T-cell (primary cell): ENCODE results near the gene CCL8. TPM values are rescaled to one million over a fixed set of nuclear protein-coding genes. Genes with fewer than 3 reads are reported as not detected.
"Not testable (repeated sequence)": the region's sequence is repeated elsewhere in the genome, so short reads cannot be mapped to it uniquely, and the experiment has no call there.

ENCODE experiments used
- ATAC-seq, 4 experiments: fragments of 200-7000 bp in 3 of 4; fragments of 150-1000 bp in 1 of 4; cut with Tn5 transposase; replicated peaks in 1 of 4; 1 replicate in 3 of 4; 2 replicates in 1 of 4; pipeline ENCODE4 v1.10.0; 2021; ENCODE audit warnings: moderate library complexity in 3 of 4, mild to moderate bottlenecking in 2 of 4, moderate number of reproducible peaks in 1 of 4
- CTCF ChIA-PET, 2 donors: fragments of 300-600 bp; sonication (Branson Sonifier 250); formaldehyde crosslinking; loops; one replicate each; lab custom pipeline; 2022; ENCODE audit warnings: antibody characterized with exemption in 2 of 2; lab: Charles Lee
- POLR2A ChIA-PET, 2 donors: fragments of 300-600 bp; sonication (Branson Sonifier 250); formaldehyde crosslinking; loops; one replicate each; lab custom pipeline; 2022; ENCODE audit warnings: antibody characterized with exemption in 2 of 2; lab: Charles Lee
- DNase-seq, 35 experiments: peaks; one replicate each; pipeline versions ENCODE4 v3.0.0 to v3.0.0-alpha.2; 2013 to 2023
- H3K27ac ChIP-seq: one replicate; pipeline ENCODE4 v1.5.1; 2013; ENCODE audit warnings: low read length
- H3K27me3 ChIP-seq, 2 experiments: replicated peaks in 1 of 2; 1 replicate in 1 of 2; 2 replicates in 1 of 2; pipeline versions ENCODE4 v1.6.1 to v1.7.0; 2013; ENCODE audit warnings: low read length in 1 of 2, mixed read lengths in 1 of 2; ENCODE audit not compliant: control insufficient read depth in 2 of 2, insufficient read depth in 2 of 2; ENCODE audit errors: extremely low read depth in 1 of 2
- H3K36me3 ChIP-seq, 2 donors: 1 replicate in 1 of 2; 2 replicates in 1 of 2; pipeline versions ENCODE4 v1.6.1 to v1.7.0; 2013; ENCODE audit warnings: low read length in 1 of 2; ENCODE audit not compliant: control insufficient read depth in 2 of 2, insufficient read depth in 1 of 2; ENCODE audit errors: extremely low read depth in 1 of 2
- H3K4me1 ChIP-seq, 2 experiments: 1 replicate in 1 of 2; 2 replicates in 1 of 2; pipeline versions ENCODE4 v1.6.1 to v1.7.0; 2013; ENCODE audit warnings: low read length in 2 of 2, mixed read lengths in 1 of 2; ENCODE audit not compliant: insufficient read depth in 2 of 2, control insufficient read depth in 1 of 2; ENCODE audit errors: extremely low read depth in 1 of 2
- H3K4me3 ChIP-seq, 2 donors: 1 replicate in 1 of 2; 2 replicates in 1 of 2; pipeline versions ENCODE4 v1.5.1 to v1.7.0; 2013; ENCODE audit warnings: mild to moderate bottlenecking in 2 of 2, low read length in 1 of 2, moderate library complexity in 1 of 2; ENCODE audit not compliant: control insufficient read depth in 1 of 2; ENCODE audit errors: extremely low read depth in 1 of 2
- H3K9me3 ChIP-seq: 2 replicates; pipeline ENCODE4 v1.7.0; 2013
- H3K27ac Mint-ChIP-seq, 2 donors: one replicate each; pipeline ENCODE4 v1.8.0; 2020 to 2021; ENCODE audit warnings: mild to moderate bottlenecking in 2 of 2, mixed read lengths in 2 of 2
- H3K27me3 Mint-ChIP-seq, 2 donors: one replicate each; pipeline ENCODE4 v1.8.0; 2021 to 2022; ENCODE audit warnings: mixed read lengths in 2 of 2
- H3K36me3 Mint-ChIP-seq: one replicate; pipeline ENCODE4 v1.8.0; 2021; ENCODE audit warnings: mixed read lengths
- H3K4me1 Mint-ChIP-seq, 3 donors: one replicate each; pipeline ENCODE4 v1.8.0; 2020 to 2022; ENCODE audit warnings: mixed read lengths in 3 of 3, mild to moderate bottlenecking in 1 of 3
- H3K4me3 Mint-ChIP-seq, 3 donors: one replicate each; pipeline ENCODE4 v1.8.0; 2020 to 2022; ENCODE audit warnings: mild to moderate bottlenecking in 3 of 3, mixed read lengths in 3 of 3, moderate library complexity in 3 of 3
- H3K9me3 Mint-ChIP-seq, 3 donors: one replicate each; pipeline ENCODE4 v1.8.0; 2020 to 2022; ENCODE audit warnings: mixed read lengths in 3 of 3
- WGBS: methylation state at CpG from one replicate; pipeline ENCODE4 v1.1.5; 2013; ENCODE audit warnings: missing lambda C conversion rate; ENCODE audit not compliant: insufficient coverage; 5-methylcytosine and 5-hydroxymethylcytosine counted together
- total RNA-seq, 35 experiments: library from RNA in 6 of 35; stranded (reverse) in 6 of 35; fragments of 120-200 nt in 1 of 35; gene quantifications; one replicate each; pipeline versions ENCODE4 v1.2.1 to v1.2.4 and lab custom pipeline; 2013 to 2026

The CCL8 gene
- total RNA-seq, 5 donors from 2014 or later (not counting 1 experiment from before 2014, with no cell fraction given), result not detected

- POLR2A ChIA-PET, H3K27ac ChIP-seq, ATAC-seq, H3K4me1 ChIP-seq, H3K4me3 Mint-ChIP-seq, CTCF ChIA-PET, DNase-seq, H3K9me3 ChIP-seq, H3K27ac Mint-ChIP-seq, H3K4me1 Mint-ChIP-seq, H3K36me3 Mint-ChIP-seq, H3K36me3 ChIP-seq, H3K4me3 ChIP-seq: not testable (repeated sequence)
- WGBS, result no CpG with 5 or more reads among the region's 4 CpGs
- Mint-ChIP-seq H3K27me3 (peaks cover 28 to 33% of the 10 kb centered on the region in 2 donors), H3K9me3 (peaks cover 4 to 19% (median 11%) of the 10 kb centered on the region in 3 donors)
- peaks cover 0 to 14% of the 10 kb centered on the region in 2 experiments for H3K27me3 ChIP-seq
Measured at GRCh38 chr17:34327580-34327979, 8.3 kb downstream of the CCL8 start.

DNA sequence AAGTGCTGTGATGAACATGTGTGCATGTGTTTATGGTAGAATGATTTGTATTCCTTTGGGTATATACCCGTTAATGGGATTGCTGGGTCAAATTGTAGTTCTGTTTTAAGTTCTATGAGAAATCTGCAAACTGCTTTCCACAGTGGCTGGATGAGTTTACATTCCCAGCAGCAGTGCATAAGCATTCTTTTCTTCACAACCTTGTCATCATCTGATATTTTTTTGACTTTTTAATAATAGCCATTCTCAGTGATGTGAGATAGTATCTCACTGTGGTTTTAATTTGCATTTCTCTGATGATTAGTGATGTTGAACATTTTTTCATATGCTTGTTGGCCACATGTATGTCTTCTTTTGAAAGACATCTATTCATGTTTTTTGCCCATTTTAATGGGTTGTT, 18.5 kb downstream of the CCL8 start:
- Histone ChIP-seq H3K36me3 (no peaks in the 10 kb centered on the region), H3K9me3 (no peaks in the 10 kb centered on the region), H3K4me1 (no peaks in the 10 kb centered on the region), H3K27ac (no peak overlapping the region), H3K4me3 (no peak overlapping the region), H3K27me3 (no peaks in the 10 kb centered on the region)
- H3K4me1 Mint-ChIP-seq, result no peaks in the 10 kb centered on the region
- H3K27ac Mint-ChIP-seq, result no peak overlapping the region
- peaks cover 37 to 53% of the 10 kb centered on the region in 2 donors for H3K27me3 Mint-ChIP-seq
- POLR2A ChIA-PET, result no interaction called here
- CTCF ChIA-PET, result no interaction called here
- DNase-seq (no peak), ATAC-seq (no peak)
- no peaks in the 10 kb centered on the region for H3K36me3 Mint-ChIP-seq
- H3K4me3 Mint-ChIP-seq, result no peak overlapping the region
- H3K9me3 Mint-ChIP-seq, result peaks cover 0 to 3% (median 0%) of the 10 kb centered on the region in 3 donors
- no CpG with 5 or more reads among the region's 1 CpG for WGBS

- no peak overlapping the region for H3K4me3 Mint-ChIP-seq
- no peaks in the 10 kb centered on the region for H3K27me3 ChIP-seq
- H3K36me3 ChIP-seq, result no peaks in the 10 kb centered on the region
- H3K4me1 ChIP-seq, result no peaks in the 10 kb centered on the region
- no peak overlapping the region for H3K27ac Mint-ChIP-seq
- peaks cover 48 to 61% of the 10 kb centered on the region in 2 donors for H3K27me3 Mint-ChIP-seq
- no peak overlapping the region for H3K27ac ChIP-seq
- no peaks in the 10 kb centered on the region for H3K9me3 ChIP-seq
- H3K4me3 ChIP-seq, result no peak overlapping the region
- peaks cover 0 to 3% (median 0%) of the 10 kb centered on the region in 3 donors for H3K9me3 Mint-ChIP-seq
- POLR2A ChIA-PET, result no interaction called here
- no peaks in the 10 kb centered on the region for H3K36me3 Mint-ChIP-seq
- H3K4me1 Mint-ChIP-seq, result no peaks in the 10 kb centered on the region
- CTCF ChIA-PET, result interaction anchor here in 1 of 2 donors (0.7 to 0.9 kb wide), 2 partner anchors 12 to 22 kb away, joined by 3 read pairs; no protein-coding TSS in a partner anchor
- 100% methylated on average over 1 of the region's 3 CpGs for WGBS
- ATAC-seq (no peak), DNase-seq (no peak)
Measured at GRCh38 chr17:34339138-34339770, 20.0 kb downstream of the CCL8 start.

- H3K36me3 Mint-ChIP-seq, result no peaks in the 10 kb centered on the region
- no peaks in the 10 kb centered on the region for H3K4me1 Mint-ChIP-seq
- CTCF ChIA-PET, result no interaction called here
- Histone ChIP-seq H3K4me1 (no peaks in the 10 kb centered on the region), H3K9me3 (no peaks in the 10 kb centered on the region), H3K27me3 (no peaks in the 10 kb centered on the region), H3K4me3 (no peak overlapping the region), H3K36me3 (no peaks in the 10 kb centered on the region), H3K27ac (no peak overlapping the region)
- POLR2A ChIA-PET, result no interaction called here
- ATAC-seq (no peak), DNase-seq (no peak)
- no peak overlapping the region for H3K27ac Mint-ChIP-seq
- peaks cover 49 to 60% of the 10 kb centered on the region in 2 donors for H3K27me3 Mint-ChIP-seq
- no peak overlapping the region for H3K4me3 Mint-ChIP-seq
- H3K9me3 Mint-ChIP-seq, result peaks cover 0 to 3% (median 0%) of the 10 kb centered on the region in 3 donors
- 100% methylated on average over 2 of the region's 2 CpGs for WGBS
Measured at GRCh38 chr17:34341916-34342315, 22.7 kb downstream of the CCL8 start.

DNA sequence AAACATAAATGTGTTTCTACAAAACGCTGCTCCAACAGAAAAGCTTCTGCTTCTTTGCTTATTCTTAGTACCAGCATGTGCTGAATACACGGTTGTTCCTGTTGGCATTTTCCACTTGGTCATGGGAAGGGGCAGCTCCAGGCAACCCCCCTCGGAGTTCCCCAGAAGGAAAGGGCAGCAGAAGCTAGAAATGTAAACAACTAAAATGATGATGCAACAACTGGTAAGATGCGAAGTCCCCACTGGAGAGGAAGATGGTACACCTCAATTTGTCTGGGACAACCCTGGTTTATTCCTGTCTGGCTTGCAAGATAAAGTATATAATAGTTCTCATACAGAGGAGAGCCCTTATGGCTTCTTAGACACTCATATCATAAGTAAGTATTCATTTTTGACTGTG, 27.8 kb downstream of the CCL8 start:
- Histone ChIP-seq H3K27ac (no peak overlapping the region), H3K9me3 (no peaks in the 10 kb centered on the region), H3K4me3 (no peak overlapping the region), H3K27me3 (peaks cover 0 to 5% of the 10 kb centered on the region in 2 experiments), H3K36me3 (no peaks in the 10 kb centered on the region), H3K4me1 (no peaks in the 10 kb centered on the region)
- H3K4me1 Mint-ChIP-seq, result no peaks in the 10 kb centered on the region
- peaks cover 27 to 29% of the 10 kb centered on the region in 2 donors for H3K27me3 Mint-ChIP-seq
- DNase-seq (no peak), ATAC-seq (no peak)
- 64% methylated on average over 3 of the region's 4 CpGs for WGBS
- POLR2A ChIA-PET, result no interaction called here
- CTCF ChIA-PET, result no interaction called here
- H3K4me3 Mint-ChIP-seq, result no peak overlapping the region
- H3K27ac Mint-ChIP-seq, result no peak overlapping the region
- H3K36me3 Mint-ChIP-seq, result no peaks in the 10 kb centered on the region
- H3K9me3 Mint-ChIP-seq, result no peaks in the 10 kb centered on the region

DNA sequence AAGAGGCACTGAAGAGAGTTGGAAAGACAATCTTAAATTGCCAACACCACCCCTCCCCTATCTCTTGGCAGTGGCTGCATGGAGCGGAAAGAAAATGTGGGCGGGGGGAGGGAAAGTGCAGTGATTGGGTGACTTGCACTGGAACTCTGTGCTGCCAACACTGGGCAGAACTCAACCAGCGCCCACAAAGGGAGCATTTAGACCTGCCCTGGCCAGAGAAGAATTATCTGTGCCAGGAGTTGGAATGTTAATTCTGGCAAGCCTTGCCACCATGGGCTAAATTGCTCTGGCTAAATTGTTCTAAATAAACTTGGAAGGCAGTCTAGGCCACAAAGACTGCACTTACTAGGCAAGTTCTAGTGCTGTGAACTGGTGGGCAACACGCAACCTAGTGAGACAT, 30.5 kb downstream of the CCL8 start:
- DNase-seq, result no peak
- Histone ChIP-seq H3K9me3 (no peaks in the 10 kb centered on the region), H3K27me3 (peaks cover 0 to 5% of the 10 kb centered on the region in 2 experiments), H3K27ac (no peak overlapping the region), H3K4me3 (no peak overlapping the region), H3K36me3 (no peaks in the 10 kb centered on the region), H3K4me1 (no peaks in the 10 kb centered on the region)
- Mint-ChIP-seq H3K9me3 (peaks cover 0 to 4% (median 3%) of the 10 kb centered on the region in 3 donors), H3K4me3 (no peak overlapping the region), H3K36me3 (no peaks in the 10 kb centered on the region), H3K4me1 (no peaks in the 10 kb centered on the region), H3K27ac (no peak overlapping the region), H3K27me3 (peaks cover 14 to 15% of the 10 kb centered on the region in 2 donors)
- ChIA-PET POLR2A (no interaction called here), CTCF (no interaction called here)
- 67% methylated on average over 1 of the region's 4 CpGs for WGBS
- no peak for ATAC-seq
